Endodermal cell (in vitro differentiated cells): Measurements from ENCODE around the gene P2RX1. TPM values are rescaled to one million over a fixed set of nuclear protein-coding genes. Genes with fewer than 3 reads are reported as not detected.
A peak's percentile ranks its signal among the peaks of the same experiment; 100 is the strongest.

Experiments
- DNase-seq: peaks from one replicate; pipeline ENCODE4 v3.0.0-alpha.2; 2017
- H3K27ac ChIP-seq: 2 replicates; pipeline ENCODE4 v1.5.1; 2013; ENCODE audit warnings: mild to moderate bottlenecking, low read depth, low read length, moderate library complexity
- H3K27me3 ChIP-seq: 2 replicates; pipeline ENCODE4 v1.6.1; 2013; ENCODE audit warnings: mild to moderate bottlenecking, low read length, moderate library complexity; ENCODE audit not compliant: insufficient read depth, control insufficient read depth, poor library complexity, severe bottlenecking
- H3K36me3 ChIP-seq: 2 replicates; pipeline ENCODE4 v1.7.0; 2013; ENCODE audit warnings: mild to moderate bottlenecking, low read length, moderate library complexity; ENCODE audit not compliant: control insufficient read depth, insufficient read depth
- H3K4me1 ChIP-seq: one replicate; pipeline ENCODE4 v1.7.0; 2013; ENCODE audit warnings: low read length; ENCODE audit not compliant: control insufficient read depth, insufficient read depth
- H3K4me3 ChIP-seq: 2 replicates; pipeline ENCODE4 v1.5.1; 2013; ENCODE audit warnings: mild to moderate bottlenecking, low read length, moderate library complexity
- H3K9ac ChIP-seq: 2 replicates; pipeline ENCODE4 v1.6.1; 2013; ENCODE audit warnings: mild to moderate bottlenecking, low read length, moderate library complexity; ENCODE audit not compliant: poor library complexity, severe bottlenecking; ENCODE audit errors: extremely low read depth
- H3K9me3 ChIP-seq: 2 replicates; pipeline ENCODE4 v1.6.1; 2013; ENCODE audit warnings: mild to moderate bottlenecking, low read length, moderate library complexity; ENCODE audit not compliant: control insufficient read depth
- H3K27ac Mint-ChIP-seq: 2 replicates; pipeline ENCODE4 v1.8.0; 2020; ENCODE audit warnings: mixed read lengths
- H3K27me3 Mint-ChIP-seq: 2 replicates; pipeline ENCODE4 v1.8.0; 2021; ENCODE audit warnings: mild to moderate bottlenecking, mixed read lengths; ENCODE audit not compliant: insufficient read depth
- H3K36me3 Mint-ChIP-seq: 2 replicates; pipeline ENCODE4 v1.8.0; 2020; ENCODE audit warnings: low read depth, mixed read lengths
- H3K4me1 Mint-ChIP-seq: 2 replicates; pipeline ENCODE4 v1.8.0; 2020; ENCODE audit warnings: mixed read lengths
- H3K4me3 Mint-ChIP-seq: 2 replicates; pipeline ENCODE4 v1.8.0; 2020; ENCODE audit warnings: mild to moderate bottlenecking, moderate library complexity, mixed read lengths
- H3K9me3 Mint-ChIP-seq: 2 replicates; pipeline ENCODE4 v1.8.0; 2020; ENCODE audit warnings: mild to moderate bottlenecking, mixed read lengths
- CTCF ChIP-seq: fragments of 200-600 bp; sonication (generic); conservative IDR thresholded peaks from 2 replicates; pipeline ENCODE4 v1.5.0; 2021; ENCODE audit warnings: antibody characterized with exemption, mild to moderate bottlenecking
- WGBS, 2 experiments: methylation state at CpG; one replicate each; pipeline versions ENCODE4 v1.1.5 to v1.1.7; 2013; ENCODE audit warnings: missing lambda C conversion rate in 2 of 2, mixed read lengths in 1 of 2; ENCODE audit not compliant: insufficient coverage in 1 of 2, insufficient read length in 1 of 2; 5-methylcytosine and 5-hydroxymethylcytosine counted together
- total RNA-seq, 2 donors: library from RNA; stranded (reverse); fragmentation: NEBNext Ultra II Directional in 1 of 2; extraction: Animal tissue kit (Norgen Biotek cat#: 25700) in 1 of 2; gene quantifications; 2 replicates in 1 of 2; 3 replicates in 1 of 2; pipeline ENCODE4 v1.2.1, GENCODE V29; 2021

Gene P2RX1
- total RNA-seq, 2 donors from 2014 or later: not detected

DNA sequence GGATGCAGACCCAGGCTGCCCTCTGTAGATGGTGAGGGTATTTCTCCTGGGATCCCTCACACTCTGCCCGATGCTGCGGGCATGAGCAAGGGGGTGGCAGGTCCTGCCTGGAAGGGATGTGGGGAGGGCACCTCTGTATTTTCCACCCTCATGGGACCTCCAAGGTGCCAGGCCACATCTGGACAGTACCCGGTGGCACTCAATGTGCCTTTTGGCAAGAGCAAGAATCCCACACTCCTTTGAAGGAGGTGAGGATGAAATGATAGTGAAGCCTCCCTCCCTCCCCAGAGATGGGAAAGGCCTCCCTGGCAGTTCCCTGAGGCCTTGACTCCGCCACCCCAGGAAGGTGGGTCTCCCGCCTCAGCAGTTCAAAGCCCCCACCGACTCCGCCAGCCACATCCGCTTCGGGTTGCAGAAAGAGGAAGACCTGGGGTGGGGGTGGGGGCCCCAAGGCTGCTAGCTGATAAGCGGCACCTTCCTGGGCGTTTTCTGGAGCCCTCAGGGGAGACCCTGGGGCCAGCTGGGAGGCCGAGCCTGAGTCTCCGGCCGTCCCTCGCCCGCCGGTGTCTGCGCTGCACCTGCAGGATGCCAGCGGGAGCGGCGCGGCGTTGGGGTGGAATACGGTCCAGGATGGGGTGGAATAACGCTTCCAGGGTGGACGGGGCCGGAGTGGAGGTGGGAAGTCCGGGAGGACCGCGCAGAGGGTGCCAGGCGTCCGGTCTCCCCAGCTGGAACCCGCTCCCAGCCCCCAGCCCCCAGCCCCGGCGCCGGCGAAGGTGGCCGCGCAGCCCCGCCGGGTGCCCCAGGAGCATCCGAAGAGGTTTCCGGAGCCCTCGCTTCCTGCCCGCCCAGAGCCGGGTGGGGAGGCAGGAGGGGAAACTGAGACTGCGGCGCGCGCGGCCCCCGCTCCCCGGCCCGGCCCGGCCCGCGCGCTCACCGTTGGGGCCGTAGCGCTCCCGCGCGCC is 47.3 kb upstream of the P2RX1 start:
- Histone ChIP-seq H3K9me3 (no peaks in the 10 kb centered on the region), H3K9ac (no peak overlapping the region), H3K4me1 (no peaks in the 10 kb centered on the region), H3K4me3 (no peak overlapping the region), H3K27ac (no peak overlapping the region), H3K36me3 (no peaks in the 10 kb centered on the region), H3K27me3 (peaks cover 51% of the 10 kb centered on the region)
- WGBS, 2 experiments: 13 to 28% methylated on average over 12 to 64 of the region's 64 CpGs
- H3K27ac Mint-ChIP-seq: no peak overlapping the region
- peaks cover 9% of the 10 kb centered on the region for H3K4me1 Mint-ChIP-seq
- DNase-seq: peak; percentile 77
- H3K9me3 Mint-ChIP-seq: no peaks in the 10 kb centered on the region
- no peaks in the 10 kb centered on the region for H3K36me3 Mint-ChIP-seq
- no peak for TF ChIP-seq CTCF
- H3K4me3 Mint-ChIP-seq: peak overlapping the region; percentile 25
- H3K27me3 Mint-ChIP-seq: peaks cover 44% of the 10 kb centered on the region

- no peak overlapping the region for H3K4me3 Mint-ChIP-seq
- no peaks in the 10 kb centered on the region for H3K9me3 ChIP-seq
- no peaks in the 10 kb centered on the region for H3K36me3 Mint-ChIP-seq
- DNase-seq: no peak
- H3K4me1 ChIP-seq: no peaks in the 10 kb centered on the region
- peaks cover 44% of the 10 kb centered on the region for H3K27me3 Mint-ChIP-seq
- no peaks in the 10 kb centered on the region for H3K36me3 ChIP-seq
- H3K27ac Mint-ChIP-seq: no peak overlapping the region
- TF ChIP-seq CTCF: no peak
- H3K27me3 ChIP-seq: peaks cover 51% of the 10 kb centered on the region
- H3K4me1 Mint-ChIP-seq: peaks cover 9% of the 10 kb centered on the region
- no peak overlapping the region for H3K27ac ChIP-seq
- H3K9me3 Mint-ChIP-seq: no peaks in the 10 kb centered on the region
- no peak overlapping the region for H3K9ac ChIP-seq
- H3K4me3 ChIP-seq: no peak overlapping the region
Measured at GRCh38 chr17:3962965-3963236, 46.6 kb upstream of the P2RX1 start.

DNA sequence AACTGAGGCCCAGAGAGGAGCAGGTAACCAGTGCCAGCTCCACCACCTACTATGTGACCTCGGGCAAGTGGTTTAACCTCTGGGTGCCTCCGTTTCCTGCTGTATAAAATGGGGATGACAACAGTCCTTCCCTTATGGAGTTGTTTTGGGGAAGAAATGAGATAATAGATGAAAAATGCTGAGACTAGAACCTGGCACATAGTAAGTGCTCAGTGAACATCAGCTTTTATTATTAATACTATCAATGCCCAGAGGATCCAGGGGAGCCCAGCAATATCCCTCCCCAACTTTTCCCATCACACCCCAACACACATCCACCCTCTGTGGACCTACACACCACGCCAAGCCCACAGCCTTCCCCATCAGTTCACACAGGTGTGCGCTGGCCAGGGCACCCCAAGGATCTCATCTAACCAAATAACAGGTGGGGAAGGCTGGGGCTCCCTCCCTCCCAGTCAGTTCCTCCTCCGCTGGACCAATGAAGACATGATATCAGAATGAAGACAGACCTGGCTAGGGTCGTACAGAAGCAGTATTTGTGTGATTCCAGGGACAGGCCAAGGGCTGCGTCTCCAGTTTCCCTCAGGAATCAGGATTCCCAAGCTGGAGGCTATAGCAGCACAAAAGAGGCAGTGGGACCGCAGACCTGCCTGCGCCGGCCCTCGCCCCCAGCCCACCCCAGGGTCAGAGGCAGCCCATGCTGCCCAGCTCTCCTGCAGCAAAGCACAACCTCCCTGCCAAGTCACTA is 46.1 kb upstream of the P2RX1 start:
- 87 to 96% methylated on average over 5 to 11 of the region's 11 CpGs for WGBS, 2 experiments
- Mint-ChIP-seq H3K27me3 (peaks cover 44% of the 10 kb centered on the region), H3K9me3 (no peaks in the 10 kb centered on the region), H3K36me3 (no peaks in the 10 kb centered on the region), H3K27ac (no peak overlapping the region), H3K4me3 (no peak overlapping the region), H3K4me1 (peaks cover 9% of the 10 kb centered on the region)
- Histone ChIP-seq H3K9ac (no peak overlapping the region), H3K9me3 (no peaks in the 10 kb centered on the region), H3K27ac (no peak overlapping the region), H3K4me1 (no peaks in the 10 kb centered on the region), H3K27me3 (peaks cover 51% of the 10 kb centered on the region), H3K4me3 (no peak overlapping the region), H3K36me3 (no peaks in the 10 kb centered on the region)
- DNase-seq: no peak
- TF ChIP-seq CTCF: no peak
